Left forelimb (tissue), 1 donor: ENCODE data around the gene CPNE5.
A peak's percentile ranks its signal among the peaks of the same experiment; 100 is the strongest.

ENCODE experiments used
- DNase-seq: peaks from one replicate; pipeline ENCODE4 v3.0.0-alpha.2; 2018; ENCODE audit warnings: low spot score

The CPNE5 gene

GRCh38 chr6:36760685-36761435, 78.4 kb downstream of the CPNE5 start:
- DNase-seq: no peak

GRCh38 chr6:36759148-36759759, 80.0 kb downstream of the CPNE5 start:
- peak; percentile 87 for DNase-seq

GRCh38 chr6:36758516-36759147, 80.6 kb downstream of the CPNE5 start:
- no peak for DNase-seq

- no peak for DNase-seq
Observed at GRCh38 chr6:36757943-36758508, 81.2 kb downstream of the CPNE5 start.

GRCh38 chr6:36757206-36757605, 82.0 kb downstream of the CPNE5 start:
- no peak for DNase-seq

GRCh38 chr6:36756786-36757185, 82.5 kb downstream of the CPNE5 start:
- no peak for DNase-seq

- no peak for DNase-seq
Observed at GRCh38 chr6:36755435-36756348, 83.6 kb downstream of the CPNE5 start.

- DNase-seq: no peak
Observed at GRCh38 chr6:36754582-36755434, 84.4 kb downstream of the CPNE5 start.

- no peak for DNase-seq
Observed at GRCh38 chr6:36753671-36754405, 85.4 kb downstream of the CPNE5 start.

GRCh38 chr6:36752886-36753506, 86.2 kb downstream of the CPNE5 start:
- DNase-seq: no peak

- DNase-seq: no peak
Observed at GRCh38 chr6:36752187-36752885, 86.9 kb downstream of the CPNE5 start.

- no peak for DNase-seq
Observed at GRCh38 chr6:36751833-36752186, 87.4 kb downstream of the CPNE5 start.

GRCh38 chr6:36751091-36751490, 88.2 kb downstream of the CPNE5 start:
- DNase-seq: no peak

- no peak for DNase-seq
Observed at GRCh38 chr6:36749829-36750489, 89.3 kb downstream of the CPNE5 start.

- no peak for DNase-seq
Observed at GRCh38 chr6:36746251-36746650, 93.0 kb downstream of the CPNE5 start.

GRCh38 chr6:36745836-36746235, 93.4 kb downstream of the CPNE5 start:
- DNase-seq: no peak

- DNase-seq: no peak
Observed at GRCh38 chr6:36745283-36745682, 94.0 kb downstream of the CPNE5 start.

GRCh38 chr6:36744304-36744673, 95.0 kb downstream of the CPNE5 start:
- no peak for DNase-seq
